IMR-90 (cell line): ENCODE data around the gene ADGRD1. TPM values are rescaled to one million over a fixed set of nuclear protein-coding genes. Genes with fewer than 3 reads are reported as not detected.

Experiments used
- ATAC-seq: fragments of 200-7000 bp; cut with Tn5 transposase; 2 replicates; pipeline ENCODE4 v1.9.1; 2020; ENCODE audit warnings: low read depth, mild to moderate bottlenecking, moderate library complexity
- BruUV-seq: library from RNA; stranded (reverse); fragments of 400-500 nt; replicated peaks from 2 replicates; lab custom pipeline; 2021; lab: Mats Ljungman, UMichigan
- CTCF ChIA-PET: fragments of 300-600 bp; formaldehyde crosslinking; extraction: SDS; loops from one replicate; lab custom pipeline; 2021; ENCODE audit warnings: antibody characterized with exemption; lab: Yijun Ruan, JAX
- POLR2A ChIA-PET: fragments of 300-600 bp; sonication (Branson Sonifier 250); formaldehyde crosslinking; loops from one replicate; lab custom pipeline; 2022; ENCODE audit warnings: antibody characterized with exemption; ENCODE audit not compliant: unreplicated experiment; lab: Charles Lee
- DNase-seq: peaks from one replicate; pipeline ENCODE4 v3.0.0; 2013
- H2AFZ ChIP-seq: replicated peaks from 2 replicates; pipeline ENCODE3; 2013; ENCODE audit warnings: low read length, mild to moderate bottlenecking; ENCODE audit not compliant: poor library complexity
- H2AK5ac ChIP-seq: 2 replicates; pipeline ENCODE4 v1.6.1; 2013; ENCODE audit warnings: low read depth, low read length, inconsistent platforms
- H2AK9ac ChIP-seq: replicated peaks from 2 replicates; pipeline ENCODE3; 2013; ENCODE audit warnings: mild to moderate bottlenecking, low read depth, low read length, moderate library complexity; ENCODE audit not compliant: poor library complexity
- H2BK120ac ChIP-seq: 2 replicates; pipeline ENCODE4 v1.6.1; 2013; ENCODE audit warnings: low read depth, low read length, inconsistent platforms
- H2BK15ac ChIP-seq: 3 replicates; pipeline ENCODE4 v1.6.1; 2013; ENCODE audit warnings: low read depth, low read length, inconsistent platforms
- H2BK20ac ChIP-seq: 2 replicates; pipeline ENCODE4 v1.6.1; 2013; ENCODE audit warnings: low read depth, mild to moderate bottlenecking, inconsistent platforms, low read length, moderate library complexity
- H2BK5ac ChIP-seq: 2 replicates; pipeline ENCODE4 v1.6.1; 2013; ENCODE audit warnings: mild to moderate bottlenecking, low read depth, low read length, inconsistent platforms; ENCODE audit not compliant: poor library complexity, severe bottlenecking
- H3K14ac ChIP-seq: replicated peaks from 2 replicates; pipeline ENCODE4 v1.6.1; 2013; ENCODE audit warnings: low read depth, low read length, inconsistent platforms
- H3K18ac ChIP-seq: 2 replicates; pipeline ENCODE4 v1.6.1; 2013; ENCODE audit warnings: low read depth, low read length, control low read depth
- H3K23ac ChIP-seq: 2 replicates; pipeline ENCODE4 v1.6.1; 2013; ENCODE audit warnings: low read depth, low read length, inconsistent platforms
- H3K27ac ChIP-seq: 2 replicates; pipeline ENCODE4 v1.5.1; 2013; ENCODE audit warnings: mild to moderate bottlenecking, control low read depth, low read length; ENCODE audit not compliant: insufficient read depth
- H3K27me3 ChIP-seq: 2 replicates; pipeline ENCODE4 v1.6.1; 2013; ENCODE audit warnings: low read length; ENCODE audit not compliant: control insufficient read depth, insufficient read depth
- H3K36me3 ChIP-seq: 2 replicates; pipeline ENCODE4 v1.6.1; 2013; ENCODE audit warnings: low read length, mixed read lengths; ENCODE audit not compliant: control insufficient read depth, insufficient read depth
- H3K4ac ChIP-seq: 2 replicates; pipeline ENCODE4 v1.6.1; 2013; ENCODE audit warnings: low read depth, low read length, inconsistent platforms
- H3K4me1 ChIP-seq: 2 replicates; pipeline ENCODE4 v1.6.1; 2013; ENCODE audit warnings: low read length, mixed read lengths; ENCODE audit not compliant: control insufficient read depth, insufficient read depth
- H3K4me2 ChIP-seq: 2 replicates; pipeline ENCODE4 v1.6.1; 2013; ENCODE audit warnings: low read depth, mild to moderate bottlenecking, control low read depth, low read length, moderate library complexity
- H3K4me3 ChIP-seq: 2 replicates; pipeline ENCODE4 v1.5.1; 2013; ENCODE audit warnings: low read depth, mild to moderate bottlenecking, control low read depth, low read length, moderate library complexity; ENCODE audit not compliant: insufficient read depth
- H3K56ac ChIP-seq: 2 replicates; pipeline ENCODE4 v1.6.1; 2013; ENCODE audit warnings: low read length, inconsistent platforms; ENCODE audit not compliant: insufficient read depth; ENCODE audit errors: extremely low read depth
- H3K79me1 ChIP-seq, 2 experiments: 2 replicates each; pipeline ENCODE4 v1.6.1; 2013; ENCODE audit warnings: low read length in 2 of 2, inconsistent platforms in 1 of 2, low read depth in 1 of 2
- H3K9ac ChIP-seq: 2 replicates; pipeline ENCODE4 v1.6.1; 2013; ENCODE audit warnings: low read depth, low read length, control low read depth
- H3K9me1 ChIP-seq: 2 replicates; pipeline ENCODE4 v1.6.1; 2013; ENCODE audit warnings: low read length, inconsistent platforms; ENCODE audit not compliant: insufficient read depth
- H3K9me3 ChIP-seq: 2 replicates; pipeline ENCODE4 v1.6.1; 2013; ENCODE audit warnings: low read length; ENCODE audit not compliant: control insufficient read depth, insufficient read depth
- H4K20me1 ChIP-seq: 2 replicates; pipeline ENCODE4 v1.6.1; 2013; ENCODE audit warnings: low read length, inconsistent platforms; ENCODE audit not compliant: insufficient read depth
- H4K5ac ChIP-seq: 2 replicates; pipeline ENCODE4 v1.6.1; 2013; ENCODE audit warnings: mild to moderate bottlenecking, low read depth, low read length, control low read depth
- H4K8ac ChIP-seq, 2 experiments: 2 replicates each; pipeline ENCODE4 v1.6.1; 2013; ENCODE audit warnings: low read depth in 2 of 2, low read length in 2 of 2, control low read depth in 1 of 2, inconsistent platforms in 1 of 2
- H4K91ac ChIP-seq: 2 replicates; pipeline ENCODE4 v1.6.1; 2013; ENCODE audit warnings: low read depth, low read length, inconsistent platforms; ENCODE audit not compliant: insufficient read depth
- BHLHE40 ChIP-seq: fragments of 150-350 bp; IDR thresholded peaks from 2 replicates; pipeline ENCODE4 v1.6.1; 2016; ENCODE audit warnings: mild to moderate bottlenecking, low read depth, low read length
- CEBPB ChIP-seq: IDR thresholded peaks from 2 replicates; pipeline ENCODE4 v1.6.1; 2012; ENCODE audit warnings: low read depth, low read length, improper control_type of control experiment
- CHD1 ChIP-seq: IDR thresholded peaks from 2 replicates; pipeline ENCODE4 v1.6.1; 2012; ENCODE audit warnings: low read depth, low read length, improper control_type of control experiment
- CTCF ChIP-seq: conservative IDR thresholded peaks from 2 replicates; pipeline ENCODE4 v1.5.1; 2012; ENCODE audit warnings: mild to moderate bottlenecking, low read depth, low read length, improper control_type of control experiment
- FOS ChIP-seq: fragments of 150-350 bp; IDR thresholded peaks from 2 replicates; pipeline ENCODE4 v1.6.1; 2016; ENCODE audit warnings: low read depth, low read length
- MAFK ChIP-seq: IDR thresholded peaks from 2 replicates; pipeline ENCODE4 v1.6.1; 2012; ENCODE audit warnings: low read depth, low read length, improper control_type of control experiment
- MAZ ChIP-seq: IDR thresholded peaks from 2 replicates; pipeline ENCODE4 v1.6.1; 2012; ENCODE audit warnings: low read depth, mild to moderate bottlenecking, low read length, improper control_type of control experiment, moderate library complexity, borderline replicate concordance
- MXI1 ChIP-seq: IDR thresholded peaks from 2 replicates; pipeline ENCODE4 v1.6.1; 2012; ENCODE audit warnings: low read depth, mild to moderate bottlenecking, low read length, moderate library complexity, borderline replicate concordance
- NFE2L2 ChIP-seq: fragments of 150-350 bp; IDR thresholded peaks from 2 replicates; pipeline ENCODE4 v1.6.1; 2016; ENCODE audit warnings: low read depth, mild to moderate bottlenecking, low read length
- POLR2A ChIP-seq: IDR thresholded peaks from 2 replicates; pipeline ENCODE4 v1.6.1; 2012; ENCODE audit warnings: mild to moderate bottlenecking, low read depth, low read length
- RAD21 ChIP-seq: IDR thresholded peaks from 2 replicates; pipeline ENCODE4 v1.6.1; 2012; ENCODE audit warnings: low read length, improper control_type of control experiment
- RCOR1 ChIP-seq: IDR thresholded peaks from 2 replicates; pipeline ENCODE4 v1.6.1; 2012; ENCODE audit warnings: mild to moderate bottlenecking, low read length, improper control_type of control experiment; ENCODE audit not compliant: insufficient replicate concordance
- RFX5 ChIP-seq: IDR thresholded peaks from 2 replicates; pipeline ENCODE4 v1.8.0; 2012; ENCODE audit warnings: low read depth, mild to moderate bottlenecking, low read length, moderate library complexity
- SMC3 ChIP-seq: fragments of 150-350 bp; IDR thresholded peaks from 2 replicates; pipeline ENCODE4 v1.6.1; 2016; ENCODE audit warnings: low read depth, mild to moderate bottlenecking, antibody characterized with exemption, low read length, moderate library complexity
- USF2 ChIP-seq: fragments of 150-350 bp; IDR thresholded peaks from 2 replicates; pipeline ENCODE4 v1.6.1; 2017; ENCODE audit warnings: mild to moderate bottlenecking, antibody characterized with exemption, low read length, low read depth
- WGBS, 2 experiments: methylation state at CpG; one replicate each; pipeline versions ENCODE4 v1.1.5 to v1.1.7; 2013; ENCODE audit warnings: missing lambda C conversion rate in 2 of 2; ENCODE audit not compliant: insufficient read length in 1 of 2; ENCODE audit errors: extremely low coverage in 2 of 2; 5-methylcytosine and 5-hydroxymethylcytosine counted together
- dilution Hi-C: fragments of 300-500 bp; cut with HindIII; formaldehyde crosslinking; loops from one replicate; pipeline ENCODE4 v1.14.3; 2018; ENCODE audit warnings: low sequenced_read_pairs; ENCODE audit not compliant: unreplicated experiment
- in situ Hi-C: fragments of 300-500 bp; cut with MboI; formaldehyde crosslinking; loops from 3 replicates; pipeline ENCODE4 v1.14.3; 2019; ENCODE audit warnings: low sequenced_read_pairs, inconsistent platforms, mixed read lengths
- intact Hi-C: fragments of 100-400 bp; cut with micrococcal nuclease; formaldehyde crosslinking; loops from 2 replicates; pipeline ENCODE4 v1.10.0; 2022
- polyA plus RNA-seq, 3 experiments: library from polyadenylated mRNA; depleted of rRNA; stranded (reverse); fragments of >200 nt; gene quantifications; 2 replicates each; pipeline ENCODE4 v1.2.3, GENCODE V29; 2012; ENCODE audit warnings: low replicate concordance in 1 of 3
- total RNA-seq: library from RNA; depleted of rRNA; stranded (reverse); fragments of >200 nt; gene quantifications from 2 replicates; pipeline ENCODE4 v1.2.3, GENCODE V29; 2012
- TF ChIP-seq, protein P1 (sequence below): fragments of 150-350 bp; IDR thresholded peaks from 2 replicates; pipeline ENCODE4 v1.6.1; 2016; ENCODE audit warnings: low read depth, mild to moderate bottlenecking, low read length, moderate library complexity, borderline replicate concordance

ADGRD1 gene
- total and polyA plus RNA-seq, 2 of the 4 experiments (the other 2 are of a cell fraction) = not detected

DNA sequence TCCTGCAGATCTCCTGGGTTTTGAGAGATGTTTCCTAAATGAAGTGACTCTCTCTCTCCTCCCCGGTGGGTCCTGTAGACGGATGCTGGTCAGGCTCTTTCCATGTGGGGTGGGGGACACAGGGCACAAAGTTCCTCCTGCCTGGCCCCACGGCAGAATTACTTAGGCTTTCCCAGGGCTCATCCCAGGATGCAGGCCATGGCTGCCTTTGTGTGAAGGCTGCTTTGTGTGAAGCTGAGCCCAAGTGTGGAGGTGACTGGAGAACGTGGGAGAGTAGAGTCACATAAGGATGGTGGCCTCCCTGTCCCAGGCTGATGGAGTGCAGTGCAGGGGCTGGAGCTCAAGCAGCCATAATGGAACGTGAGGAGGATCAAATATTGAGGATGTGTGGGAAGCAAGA lies 200.2 kb downstream of the ADGRD1 start:
- Histone ChIP-seq H3K9me3 (peaks cover 36% of the 10 kb centered on the region), H3K36me3 (no peaks in the 10 kb centered on the region), H4K20me1 (no peaks in the 10 kb centered on the region), H3K4me1 (no peaks in the 10 kb centered on the region), H3K56ac (no peak overlapping the region), H4K91ac (no peak overlapping the region), H3K27ac (no peak overlapping the region), H3K14ac (no peak overlapping the region), H2AK9ac (no peak overlapping the region), H3K4me3 (no peak overlapping the region), H2AK5ac (no peak overlapping the region), H2BK5ac (no peak overlapping the region), H2BK120ac (no peak overlapping the region), H3K4ac (no peak overlapping the region), H2AFZ (peak overlapping the region; percentile 11), H4K5ac (no peak overlapping the region), H3K27me3 (no peaks in the 10 kb centered on the region), H2BK20ac (no peak overlapping the region), H3K4me2 (no peak overlapping the region), H3K9me1 (no peaks in the 10 kb centered on the region), H3K23ac (no peak overlapping the region), H3K79me1 (no peaks in the 10 kb centered on the region), H2BK15ac (no peak overlapping the region), H3K9ac (no peak overlapping the region), H4K8ac (no peak overlapping the region), H3K18ac (no peak overlapping the region)
- ChIA-PET CTCF (no interaction called here), POLR2A (no interaction called here)
- ATAC-seq = no peak
- no peak for DNase-seq
- TF ChIP-seq CEBPB (no peak), NFE2L2 (no peak), MAZ (no peak), RFX5 (no peak), RAD21 (no peak), BHLHE40 (no peak), USF2 (no peak), FOS (no peak), SMC3 (no peak), CHD1 (no peak), POLR2A (no peak), MXI1 (no peak), MAFK (no peak), CTCF (no peak), RCOR1 (no peak)
- TF ChIP-seq, protein P1, sequence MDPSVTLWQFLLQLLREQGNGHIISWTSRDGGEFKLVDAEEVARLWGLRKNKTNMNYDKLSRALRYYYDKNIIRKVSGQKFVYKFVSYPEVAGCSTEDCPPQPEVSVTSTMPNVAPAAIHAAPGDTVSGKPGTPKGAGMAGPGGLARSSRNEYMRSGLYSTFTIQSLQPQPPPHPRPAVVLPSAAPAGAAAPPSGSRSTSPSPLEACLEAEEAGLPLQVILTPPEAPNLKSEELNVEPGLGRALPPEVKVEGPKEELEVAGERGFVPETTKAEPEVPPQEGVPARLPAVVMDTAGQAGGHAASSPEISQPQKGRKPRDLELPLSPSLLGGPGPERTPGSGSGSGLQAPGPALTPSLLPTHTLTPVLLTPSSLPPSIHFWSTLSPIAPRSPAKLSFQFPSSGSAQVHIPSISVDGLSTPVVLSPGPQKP = no peak
- WGBS, 2 experiments = no CpG with 5 or more reads among the region's 5 CpGs
- BruUV-seq = no TSS peak
- intact Hi-C loops (no loop called here), dilution Hi-C loops (no loop called here), in situ Hi-C loops (no loop called here)
